GM18868 (cell line): ENCODE measurements around the gene PRR33.

ENCODE experiments used
- ATAC-seq: cut with Tn5 transposase; IDR thresholded peaks from one replicate; pipeline ENCODE4 v1.9.1; 2021; ENCODE audit warnings: mild to moderate bottlenecking, moderate library complexity; ENCODE audit not compliant: unreplicated experiment

PRR33 gene

DNA sequence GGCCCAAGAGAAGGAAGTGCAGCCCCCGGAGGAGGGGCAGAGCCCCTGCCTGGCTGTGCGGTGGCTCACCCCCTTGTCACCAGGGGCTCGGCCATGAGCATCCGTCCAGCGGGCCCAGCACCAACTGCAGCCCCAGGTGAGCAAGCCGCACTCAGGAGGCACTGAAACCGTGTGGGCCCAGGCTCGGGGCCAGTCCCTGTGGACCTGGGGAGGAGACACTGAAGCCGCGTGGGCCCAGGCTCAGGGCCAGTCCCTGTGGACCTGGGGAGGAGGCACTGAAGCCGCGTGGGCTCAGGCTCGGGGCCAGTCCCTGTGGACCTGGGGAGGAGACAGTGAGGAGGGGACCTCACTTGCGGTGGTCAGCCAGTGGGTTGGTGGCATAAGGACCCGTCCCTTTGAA, 24.9 kb downstream of the PRR33 start:
- no peak for ATAC-seq

DNA sequence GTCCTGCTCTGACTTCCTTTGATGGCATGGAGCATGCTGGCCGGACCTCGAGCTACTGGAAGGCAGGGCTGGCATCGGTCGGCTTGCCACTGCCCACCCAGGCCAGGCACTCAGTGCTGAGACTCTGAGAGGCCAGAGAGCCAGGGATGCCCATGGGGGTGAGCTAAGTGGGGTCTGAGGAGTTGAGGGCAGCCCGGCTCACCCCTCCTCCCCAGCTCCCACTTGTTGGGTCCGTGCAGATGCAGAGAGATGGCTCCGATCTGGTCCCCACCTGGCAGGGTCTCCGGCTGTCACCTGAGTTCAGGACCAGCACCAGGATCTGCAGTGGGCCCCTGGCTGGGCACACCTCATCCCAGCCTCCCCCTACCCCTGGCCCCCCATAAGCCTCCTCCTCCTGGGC, 25.5 kb downstream of the PRR33 start:
- no peak for ATAC-seq

DNA sequence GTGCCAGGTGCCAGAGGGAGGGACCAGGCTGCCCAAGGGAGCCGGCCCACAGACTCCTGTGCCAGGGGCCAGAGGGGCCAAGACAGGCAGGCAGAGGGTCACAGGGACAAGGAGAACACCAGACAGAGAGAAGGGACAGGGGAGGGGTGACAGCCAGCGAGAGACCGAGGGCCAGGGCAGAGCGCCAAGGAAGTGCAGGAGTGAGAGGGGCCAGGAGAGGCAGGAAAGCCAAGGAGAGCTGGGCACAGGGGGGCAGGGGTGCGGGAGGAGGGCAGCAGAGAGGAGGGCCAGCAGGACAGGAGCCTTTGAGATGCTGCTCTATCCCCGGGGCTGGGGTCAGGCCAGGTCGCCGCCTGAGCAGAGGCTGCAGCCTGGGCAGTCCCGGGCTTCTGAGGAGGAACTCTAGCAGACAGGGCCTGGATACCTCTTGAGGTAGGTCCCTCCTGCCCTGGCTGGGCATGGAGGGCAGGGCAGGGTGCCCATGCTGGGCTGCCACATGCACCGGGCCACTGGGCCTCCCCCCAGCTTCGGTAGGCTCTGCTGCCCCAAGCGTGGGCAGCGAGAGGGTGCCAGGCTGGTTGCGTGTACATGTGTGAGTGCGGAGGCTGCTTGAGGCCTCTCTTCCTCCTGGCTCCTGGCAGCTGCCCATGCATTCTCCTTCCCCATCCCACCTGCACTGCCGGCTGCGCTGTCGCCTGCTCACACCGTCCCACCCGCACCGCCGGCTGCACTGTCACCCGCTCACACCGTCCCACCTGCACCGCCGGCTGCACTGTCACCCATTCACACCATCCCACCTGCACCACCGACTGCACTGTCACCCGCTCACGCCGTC, 26.6 kb downstream of the PRR33 start:
- ATAC-seq, result no peak

DNA sequence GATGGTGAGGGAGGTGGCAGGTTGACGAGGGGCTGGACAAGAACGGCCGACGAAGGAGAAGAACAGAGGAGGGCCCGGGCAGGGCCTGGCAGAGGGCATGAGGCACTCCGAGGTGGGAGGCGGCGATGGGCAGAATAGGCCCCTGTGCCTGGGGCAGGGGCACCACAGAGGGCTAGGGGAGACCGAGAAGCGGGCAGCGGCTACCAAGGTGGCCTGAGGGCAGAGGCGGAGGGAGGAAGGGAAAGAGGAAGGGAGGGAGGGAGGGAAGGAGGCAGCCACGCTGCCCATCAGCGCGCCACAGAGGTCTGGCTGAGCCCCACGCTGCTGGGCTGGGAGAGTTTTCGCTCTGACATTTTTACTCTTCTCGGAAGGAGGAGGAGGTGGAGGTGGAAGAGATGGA, 27.5 kb downstream of the PRR33 start:
- no peak for ATAC-seq

DNA sequence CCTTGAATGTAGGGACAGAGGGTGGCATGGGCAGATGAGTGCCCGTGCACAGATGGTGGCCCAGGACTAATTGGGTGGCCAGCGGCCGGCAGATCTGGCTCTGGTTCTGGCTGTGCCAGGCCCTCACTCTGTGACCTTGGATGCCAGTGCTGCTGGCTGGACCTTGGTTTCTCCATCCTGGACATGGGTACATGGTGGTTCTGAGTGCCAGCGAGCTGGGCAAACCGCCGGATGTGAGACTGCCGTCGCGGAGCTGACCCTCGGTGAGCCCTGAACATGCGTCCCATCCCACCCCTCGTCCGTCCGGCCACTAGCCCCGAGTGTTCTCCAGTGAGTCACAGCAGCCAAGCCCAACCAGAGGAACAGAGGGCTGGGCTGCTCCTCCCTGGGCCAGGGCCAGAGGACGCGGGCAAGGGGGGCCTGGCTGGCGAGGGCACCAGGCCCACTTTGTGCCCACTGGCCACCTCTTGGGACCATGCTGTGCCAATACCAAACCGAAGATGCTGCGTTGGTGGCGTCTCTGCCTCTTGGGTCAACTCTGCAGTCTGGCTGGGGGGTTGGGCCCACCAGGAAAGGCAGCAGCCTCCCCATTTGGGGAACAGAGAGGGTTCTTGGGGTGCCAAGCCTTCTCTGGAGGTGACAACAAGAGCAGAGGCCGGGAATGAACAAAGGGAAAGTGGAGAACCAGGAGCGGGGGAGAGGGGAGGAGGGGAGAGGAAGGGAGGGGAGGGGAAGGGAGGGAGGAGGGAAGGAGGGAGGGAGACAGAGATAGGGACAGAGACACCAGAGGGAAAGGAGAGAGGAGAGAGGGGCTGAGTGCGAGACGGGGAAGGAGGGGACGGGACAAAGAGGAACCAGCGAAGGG, 28.1 kb downstream of the PRR33 start:
- no peak for ATAC-seq

DNA sequence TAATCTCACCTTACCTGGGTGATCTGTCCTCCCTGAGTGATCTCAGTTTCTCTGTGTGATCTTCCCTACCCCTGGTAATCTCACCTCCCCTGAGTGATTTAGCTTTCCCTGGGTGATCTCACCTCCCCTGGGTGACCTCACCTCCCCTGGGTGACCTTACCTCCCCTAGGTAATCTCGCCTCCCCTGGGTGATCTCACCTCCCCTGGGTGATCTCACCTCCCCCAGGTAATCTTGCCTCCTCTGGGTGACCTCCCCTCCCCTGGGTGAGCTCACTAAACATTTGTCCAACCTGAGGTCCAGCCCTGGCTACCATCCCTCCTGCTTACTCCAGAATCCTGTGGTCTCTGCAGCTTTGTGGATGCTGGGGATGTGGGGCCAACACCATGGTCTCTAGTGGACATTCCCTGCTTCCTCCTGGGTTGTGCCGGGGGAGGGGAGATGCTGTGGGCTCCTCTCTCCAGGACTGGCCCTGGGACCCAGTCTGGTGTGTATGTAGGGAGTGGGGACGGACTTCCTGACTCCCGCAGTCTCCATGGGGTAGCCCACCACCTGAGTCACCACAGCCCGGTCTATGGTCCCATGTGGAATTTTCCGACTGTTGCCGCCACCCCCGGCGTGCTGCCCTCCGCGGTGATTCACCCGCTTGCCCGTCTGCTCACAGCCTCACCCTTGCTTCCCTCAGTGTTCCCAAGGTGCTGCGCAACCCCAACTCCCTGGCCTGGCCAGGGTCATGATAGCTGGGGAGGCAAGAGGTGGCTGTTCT, 28.9 kb downstream of the PRR33 start:
- ATAC-seq, result no peak

DNA sequence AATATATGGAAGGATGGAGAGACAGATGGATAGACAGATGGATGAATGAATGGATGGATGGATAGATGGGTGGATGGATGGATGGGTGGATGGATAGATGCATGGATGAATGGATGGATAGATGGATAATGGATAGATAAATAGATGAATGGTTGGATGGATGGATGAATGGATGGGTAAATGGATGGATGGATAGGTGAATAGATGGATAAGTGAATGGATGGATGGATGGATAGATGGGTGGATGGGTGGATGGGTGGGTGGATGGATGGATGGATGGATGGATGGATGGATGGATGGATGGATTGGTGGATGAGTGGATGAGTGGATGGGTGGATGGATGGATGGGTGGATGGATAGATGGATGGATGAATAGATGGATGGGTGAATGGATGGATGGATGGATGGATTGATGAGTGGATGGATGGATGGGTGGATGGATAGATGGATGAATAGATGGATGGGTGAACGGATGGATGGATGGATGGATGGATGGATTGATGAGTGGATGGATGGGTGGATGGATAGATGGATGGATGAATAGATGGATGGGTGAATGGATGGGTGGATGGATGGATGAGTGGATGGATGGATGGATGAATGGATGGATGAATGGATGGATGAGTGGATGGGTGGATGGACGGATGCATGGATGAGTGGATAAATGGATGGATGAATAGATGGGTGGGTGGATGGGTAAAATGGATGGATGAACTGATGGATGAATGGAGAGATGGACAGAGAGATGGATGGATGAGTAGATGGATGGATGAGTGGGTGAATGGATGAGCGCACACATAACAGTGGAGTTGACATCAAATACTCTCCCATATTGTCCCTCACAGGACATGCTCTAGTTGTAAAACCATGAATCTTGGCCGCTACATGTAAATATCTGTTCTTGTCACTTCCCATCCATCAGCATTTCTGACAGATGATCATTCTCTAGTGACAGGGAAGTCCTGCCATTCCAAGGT, 30.0 kb downstream of the PRR33 start:
- ATAC-seq, result no peak

DNA sequence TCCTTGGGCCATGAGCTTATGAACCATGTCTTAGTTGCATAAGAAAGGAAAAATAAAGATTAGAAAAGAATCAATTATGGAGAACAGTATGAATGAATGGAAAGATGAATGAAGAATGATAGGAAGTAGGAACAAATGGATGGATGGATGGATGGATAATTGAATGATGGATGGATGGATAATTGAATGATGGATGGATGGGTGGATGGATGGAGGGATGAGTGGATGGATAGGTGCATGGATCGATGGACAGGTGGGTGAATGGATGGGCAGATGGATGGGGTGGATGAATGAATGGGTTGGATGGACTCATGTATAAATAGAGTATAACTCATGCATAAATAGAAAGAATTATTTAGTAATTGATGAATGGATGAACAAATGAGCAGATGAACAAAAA, 31.6 kb downstream of the PRR33 start:
- no peak for ATAC-seq

DNA sequence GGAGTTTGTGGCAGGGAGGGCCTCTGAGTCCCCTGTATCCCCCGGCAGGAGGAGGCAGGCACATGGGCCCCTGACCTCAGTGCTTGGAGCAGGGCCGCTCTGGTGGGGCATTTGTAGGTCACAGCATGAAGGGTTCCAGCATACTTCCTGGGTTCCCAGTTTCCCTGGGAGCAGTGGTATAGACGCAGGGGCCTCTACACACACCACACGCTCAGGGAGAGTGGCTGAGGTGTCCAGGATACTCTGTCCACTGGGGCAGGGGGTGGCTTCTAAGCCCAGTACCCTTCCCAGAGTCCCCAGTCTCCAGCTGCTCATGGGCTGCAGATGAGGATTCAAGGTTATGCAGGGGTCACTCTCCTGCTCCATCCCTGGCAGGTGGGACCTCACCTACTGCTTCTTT, 32.7 kb downstream of the PRR33 start:
- ATAC-seq, result no peak

DNA sequence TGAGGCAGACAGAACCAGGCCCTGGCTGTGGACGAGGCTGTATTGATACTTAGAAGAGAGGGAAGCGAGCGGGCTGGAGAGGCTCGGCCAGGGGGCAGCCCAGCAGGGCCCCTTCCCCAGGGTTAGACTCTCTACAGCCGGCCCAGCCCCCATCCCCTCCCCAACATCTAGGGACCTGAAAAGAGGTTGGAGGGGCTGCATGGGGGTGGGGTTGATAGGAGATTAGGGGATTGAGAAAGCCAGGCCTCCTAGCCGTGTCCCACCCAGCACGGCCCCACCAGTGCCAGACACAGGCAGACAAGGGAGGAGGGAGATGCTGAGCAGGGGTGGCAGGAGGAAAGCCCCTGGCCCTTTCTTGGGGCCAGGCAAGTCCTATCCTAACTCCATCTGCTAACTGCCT, 33.1 kb downstream of the PRR33 start:
- no peak for ATAC-seq

DNA sequence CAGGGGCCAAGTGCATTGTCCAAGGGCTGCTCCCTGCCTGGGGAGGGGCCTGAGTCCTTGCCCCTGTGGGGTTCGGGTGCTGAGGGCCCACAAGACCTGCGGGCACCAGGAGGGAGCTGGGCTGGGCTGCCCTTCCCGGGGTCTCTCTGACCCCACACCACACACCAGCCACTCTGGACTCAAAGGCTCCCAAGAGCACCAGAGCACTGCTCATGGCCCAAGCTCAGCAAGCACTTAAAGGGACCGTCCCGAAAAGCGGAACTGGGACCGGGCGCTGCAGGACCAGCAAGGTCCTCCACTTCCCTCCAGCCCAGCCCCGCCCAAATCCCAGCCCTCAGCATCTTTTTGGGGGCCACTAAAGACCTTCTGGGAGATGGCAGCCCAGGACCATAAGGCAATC, 33.5 kb downstream of the PRR33 start:
- no peak for ATAC-seq

DNA sequence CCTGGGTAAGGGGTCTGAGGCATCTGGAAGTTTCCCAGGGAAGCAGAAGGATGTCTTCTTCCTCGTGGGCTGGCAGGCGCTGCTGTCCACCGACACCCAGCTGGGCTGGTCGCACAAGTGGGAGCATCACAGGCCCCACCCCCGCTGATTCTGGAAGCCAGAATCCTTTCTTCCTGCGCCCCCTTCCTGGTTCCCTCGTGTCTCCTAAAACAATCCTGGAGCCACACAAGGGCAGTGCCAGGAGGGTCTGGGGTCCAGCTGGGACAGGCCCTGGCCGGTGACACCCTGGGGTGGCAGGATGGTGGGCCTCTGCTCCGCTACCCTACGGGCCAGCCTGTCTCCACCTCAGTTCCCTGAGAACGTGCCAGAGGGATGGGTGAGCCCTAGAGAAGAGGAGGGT, 34.6 kb downstream of the PRR33 start:
- no peak for ATAC-seq

DNA sequence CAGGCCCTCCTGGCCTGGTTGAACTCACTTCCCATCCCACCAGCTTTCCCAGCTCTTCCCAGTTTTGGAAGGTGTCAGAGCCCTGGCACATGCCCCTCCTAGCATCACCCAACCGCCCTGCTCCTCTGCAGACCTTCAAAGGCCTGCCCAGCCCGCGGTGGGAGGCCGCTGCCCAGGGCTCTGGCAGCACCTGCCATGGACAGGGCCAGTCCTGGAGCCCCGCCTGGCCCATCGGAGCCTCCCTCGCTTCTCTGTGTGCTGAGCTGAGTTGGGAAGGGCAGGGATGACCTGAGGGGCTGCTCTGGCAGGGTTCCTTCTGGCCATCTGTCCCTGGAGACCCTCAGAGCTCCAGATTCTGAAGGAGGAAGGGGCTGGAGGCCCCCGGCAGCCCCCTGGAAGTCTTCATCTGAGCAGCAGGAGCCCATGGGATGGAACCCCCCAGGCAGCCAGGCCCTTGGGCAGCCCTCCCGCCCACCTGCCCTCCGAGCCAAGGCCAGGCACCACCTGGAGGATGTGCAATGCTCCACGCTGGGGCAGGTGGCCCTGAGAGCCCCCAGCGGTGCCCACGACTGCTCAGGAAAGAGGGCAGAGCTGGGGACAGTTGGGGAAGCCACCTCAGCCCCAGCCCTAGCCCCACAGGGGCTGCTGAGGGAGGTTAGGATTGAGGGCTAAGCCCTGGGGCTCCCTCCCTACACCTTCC, 35.2 kb downstream of the PRR33 start:
- no peak for ATAC-seq

DNA sequence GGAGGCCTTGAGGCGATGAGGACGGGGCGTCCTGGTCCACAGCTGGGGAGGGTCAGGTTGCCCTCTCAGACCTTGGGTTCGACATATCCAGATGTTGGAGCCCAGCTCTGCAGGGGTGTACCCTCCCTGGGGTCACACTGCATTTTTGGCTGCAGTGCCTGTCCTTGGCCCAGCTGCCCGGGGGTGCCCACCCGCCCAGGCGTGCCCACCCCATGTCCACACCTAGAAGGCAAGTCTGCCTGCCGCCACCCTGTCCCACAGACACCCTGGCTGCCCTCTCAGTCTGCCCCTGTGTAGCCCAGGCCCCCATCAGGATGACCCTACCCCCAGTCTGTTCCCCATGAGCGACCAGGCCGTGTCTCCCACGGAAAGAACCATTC, 35.8 kb downstream of the PRR33 start:
- no peak for ATAC-seq

DNA sequence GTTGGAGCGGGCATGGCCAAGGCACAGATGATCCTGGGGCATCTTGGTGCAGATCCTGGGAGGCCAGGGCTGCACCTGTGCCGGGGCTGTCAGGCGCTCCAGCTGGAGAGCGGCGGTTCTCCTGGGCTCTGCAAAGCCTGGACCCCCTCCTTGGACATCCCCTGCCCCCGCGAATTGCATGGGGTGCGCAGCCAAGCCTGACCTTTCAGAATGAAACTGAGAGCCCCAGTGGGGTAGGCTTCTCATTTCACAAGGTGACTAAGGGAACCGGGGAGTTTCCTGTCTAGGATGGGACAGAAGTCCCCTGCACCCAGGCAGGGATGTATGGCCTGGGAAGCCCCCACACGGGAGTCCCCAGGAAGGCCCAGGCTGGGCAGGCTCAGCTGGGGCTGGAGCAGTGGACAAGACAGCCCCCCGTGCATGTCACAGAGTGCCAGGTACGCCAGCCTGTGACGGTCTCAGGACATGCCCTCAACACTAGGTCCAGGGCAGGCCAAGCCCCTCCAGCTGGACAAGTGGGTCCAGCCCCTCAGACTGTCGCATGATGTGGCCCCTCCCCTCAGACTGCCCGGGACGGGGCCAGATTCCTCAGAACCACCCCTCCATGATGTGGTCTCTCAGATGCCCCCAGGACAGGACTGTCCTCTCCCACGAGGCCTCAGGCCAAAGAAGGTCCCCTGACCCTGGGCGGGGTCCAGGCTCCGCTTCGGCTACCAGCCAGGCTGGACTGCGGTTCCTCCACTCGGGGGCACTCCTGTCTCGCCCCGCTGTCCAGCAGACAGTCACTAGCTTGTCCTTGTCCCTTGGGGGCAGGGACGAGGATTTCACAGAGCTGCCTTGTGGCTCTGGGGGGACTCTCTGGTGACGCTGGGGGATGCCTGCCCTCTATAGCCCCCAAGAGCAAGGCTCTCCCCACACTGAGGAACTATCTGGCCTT, 36.5 kb downstream of the PRR33 start:
- peak; percentile 40 for ATAC-seq

DNA sequence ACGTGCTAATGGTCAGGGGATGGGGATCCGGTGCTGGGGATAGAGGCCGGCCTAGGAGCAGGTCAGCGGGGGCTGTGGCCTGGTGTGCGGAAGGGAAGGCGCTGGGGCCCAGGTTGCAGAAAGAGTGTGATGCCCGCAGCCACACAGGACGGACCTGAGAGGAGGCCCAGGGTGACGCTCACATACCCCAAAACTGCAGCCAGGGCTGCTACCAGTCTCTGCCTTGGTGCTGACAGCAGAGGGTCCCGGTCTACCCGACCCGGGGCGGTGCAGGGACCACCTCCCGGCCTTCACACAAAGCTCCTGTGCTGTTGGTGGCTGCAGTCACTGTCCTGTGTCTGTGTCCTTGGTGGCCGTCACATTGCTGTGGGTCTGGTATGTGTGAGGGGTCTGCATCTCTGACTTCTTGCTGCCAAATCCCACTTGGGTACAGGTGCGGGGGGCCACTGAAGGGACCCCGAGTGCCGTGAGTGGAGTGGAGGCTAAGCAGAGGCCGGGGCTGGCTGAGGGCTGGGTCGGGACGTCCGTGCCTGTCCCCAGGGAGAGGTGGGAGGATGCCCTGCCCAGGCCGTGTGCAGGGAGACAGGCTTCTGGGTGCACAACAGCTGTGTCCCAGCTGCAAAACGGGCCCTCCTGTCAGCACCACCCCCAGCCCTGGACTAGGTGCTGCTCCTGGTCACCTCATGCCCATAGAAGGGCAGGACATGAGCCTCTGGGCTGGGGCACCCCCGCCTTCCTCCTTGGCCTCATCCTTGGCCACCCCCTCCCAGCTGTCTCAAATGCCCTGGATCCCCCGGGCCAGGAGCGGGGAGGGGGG, 37.4 kb downstream of the PRR33 start:
- ATAC-seq, result peak; percentile 20

DNA sequence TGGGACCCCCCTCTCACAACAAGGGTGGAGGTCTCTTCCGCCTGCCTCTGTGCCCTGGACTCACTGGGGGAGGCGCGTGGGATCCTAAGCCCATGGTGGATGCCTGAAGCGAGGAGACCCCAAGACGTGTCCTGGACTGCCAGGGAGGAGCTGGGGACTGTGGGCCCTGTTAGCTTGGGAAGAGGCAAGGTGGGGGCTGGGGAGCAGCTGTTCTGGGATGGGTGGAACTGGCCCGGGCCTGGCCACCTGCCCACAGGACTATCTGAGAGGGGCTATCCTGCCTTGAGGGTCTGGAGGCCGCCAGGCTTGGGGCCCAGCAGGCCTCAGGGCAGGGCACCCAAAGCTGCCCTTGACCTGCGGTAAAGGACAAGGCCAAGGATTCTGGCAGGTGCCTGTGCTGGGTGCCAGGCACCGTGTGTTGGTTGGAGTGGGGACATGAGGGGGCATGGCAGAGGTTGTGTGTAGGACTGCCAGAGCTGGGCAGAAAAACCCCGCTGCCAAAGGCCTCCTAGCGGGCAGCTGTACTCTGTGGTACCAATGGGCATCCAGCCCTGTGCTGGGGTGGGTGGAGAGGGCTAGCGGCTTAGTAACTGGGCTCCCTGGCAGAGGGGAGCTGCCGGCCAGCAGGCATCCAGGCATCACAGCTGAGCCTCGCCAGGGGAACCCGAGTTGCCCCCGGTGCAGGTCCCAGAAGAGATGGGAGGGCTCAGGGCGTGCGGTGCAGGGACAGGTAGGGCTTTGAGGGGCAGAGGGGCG, 38.1 kb downstream of the PRR33 start:
- ATAC-seq, result no peak
